KMS-11 (cell line): ENCODE data around the gene C1RL.

Experiments
- H2AFZ ChIP-seq: fragments of 200-600 bp; sonication (generic); 2 replicates; pipeline ENCODE4 v1.6.1; 2016; ENCODE audit warnings: antibody characterized with exemption, mixed run types, low read depth
- H3K27ac ChIP-seq: fragments of 200-600 bp; sonication (generic); 2 replicates; pipeline ENCODE4 v1.6.1; 2016; ENCODE audit warnings: mild to moderate bottlenecking, mixed run types
- H3K27me3 ChIP-seq: fragments of 200-600 bp; sonication (generic); 2 replicates; pipeline ENCODE4 v1.6.1; 2017; ENCODE audit warnings: mild to moderate bottlenecking, low read depth, mixed run types, moderate library complexity; ENCODE audit not compliant: insufficient read depth
- H3K36me3 ChIP-seq: fragments of 200-600 bp; sonication (generic); 2 replicates; pipeline ENCODE4 v1.6.1; 2017; ENCODE audit warnings: mild to moderate bottlenecking, mixed run types; ENCODE audit not compliant: insufficient read depth
- H3K4me1 ChIP-seq: fragments of 200-600 bp; sonication (generic); 2 replicates; pipeline ENCODE4 v1.6.1; 2016; ENCODE audit warnings: mild to moderate bottlenecking, low read depth, mixed run types; ENCODE audit not compliant: poor library complexity, severe bottlenecking
- H3K4me2 ChIP-seq: fragments of 200-600 bp; sonication (generic); 2 replicates; pipeline ENCODE4 v1.7.0; 2016; ENCODE audit warnings: mild to moderate bottlenecking, mixed run types
- H3K4me3 ChIP-seq: fragments of 200-600 bp; sonication (generic); IDR thresholded peaks from 2 replicates; pipeline ENCODE4 v1.6.1; 2017; ENCODE audit warnings: low read depth, low read length, mixed read lengths; ENCODE audit not compliant: insufficient read depth
- H3K79me2 ChIP-seq: fragments of 200-600 bp; sonication (generic); 2 replicates; pipeline ENCODE4 v1.6.1; 2016; ENCODE audit warnings: low read depth, mixed run types; ENCODE audit not compliant: insufficient read depth
- H3K9ac ChIP-seq: fragments of 200-600 bp; sonication (generic); 2 replicates; pipeline ENCODE4 v1.6.1; 2016; ENCODE audit warnings: mild to moderate bottlenecking, mixed run types
- H4K20me1 ChIP-seq: fragments of 200-600 bp; sonication (generic); 2 replicates; pipeline ENCODE4 v1.6.1; 2016; ENCODE audit warnings: mild to moderate bottlenecking, mixed run types; ENCODE audit not compliant: insufficient read depth
- CTCF ChIP-seq: fragments of 200-600 bp; sonication (generic); conservative IDR thresholded peaks from 2 replicates; pipeline ENCODE4 v1.6.1; 2017; ENCODE audit warnings: low read depth, mild to moderate bottlenecking, antibody characterized with exemption, low read length, moderate library complexity, mixed read lengths

Gene C1RL

GRCh38 chr12:7075939-7076338 lies 33.1 kb downstream of the C1RL start:
- Histone ChIP-seq H3K4me3 (no peak overlapping the region), H3K27ac (no peak overlapping the region), H3K9ac (no peak overlapping the region), H3K27me3 (no peaks in the 10 kb centered on the region), H3K4me2 (no peak overlapping the region), H2AFZ (no peak overlapping the region), H3K36me3 (no peaks in the 10 kb centered on the region), H3K79me2 (no peaks in the 10 kb centered on the region), H4K20me1 (no peaks in the 10 kb centered on the region), H3K4me1 (no peaks in the 10 kb centered on the region)
- no peak for TF ChIP-seq CTCF

- H3K27me3 ChIP-seq = no peaks in the 10 kb centered on the region
- no peak overlapping the region for H3K4me3 ChIP-seq
- no peaks in the 10 kb centered on the region for H4K20me1 ChIP-seq
- no peak overlapping the region for H3K27ac ChIP-seq
- H3K9ac ChIP-seq = no peak overlapping the region
- H2AFZ ChIP-seq = no peak overlapping the region
- H3K36me3 ChIP-seq = no peaks in the 10 kb centered on the region
- TF ChIP-seq CTCF = no peak
- H3K4me1 ChIP-seq = no peaks in the 10 kb centered on the region
- no peaks in the 10 kb centered on the region for H3K79me2 ChIP-seq
- no peak overlapping the region for H3K4me2 ChIP-seq
These were observed 33.5 kb downstream of the C1RL start for GRCh38 chr12:7075518-7075917.

- no peak overlapping the region for H3K27ac ChIP-seq
- no peaks in the 10 kb centered on the region for H3K36me3 ChIP-seq
- no peaks in the 10 kb centered on the region for H4K20me1 ChIP-seq
- H3K4me2 ChIP-seq = no peak overlapping the region
- H3K27me3 ChIP-seq = no peaks in the 10 kb centered on the region
- no peaks in the 10 kb centered on the region for H3K79me2 ChIP-seq
- no peak overlapping the region for H2AFZ ChIP-seq
- no peak for TF ChIP-seq CTCF
- H3K4me3 ChIP-seq = no peak overlapping the region
- H3K4me1 ChIP-seq = no peaks in the 10 kb centered on the region
- no peak overlapping the region for H3K9ac ChIP-seq
These were observed 35.1 kb downstream of the C1RL start for GRCh38 chr12:7073946-7074345.

GRCh38 chr12:7072554-7072953 lies 36.5 kb downstream of the C1RL start:
- Histone ChIP-seq H3K4me3 (no peak overlapping the region), H3K27me3 (no peaks in the 10 kb centered on the region), H4K20me1 (no peaks in the 10 kb centered on the region), H3K36me3 (no peaks in the 10 kb centered on the region), H3K4me1 (no peaks in the 10 kb centered on the region), H3K27ac (no peak overlapping the region), H2AFZ (no peak overlapping the region), H3K79me2 (no peaks in the 10 kb centered on the region), H3K4me2 (no peak overlapping the region), H3K9ac (no peak overlapping the region)
- no peak for TF ChIP-seq CTCF

- Histone ChIP-seq H3K9ac (no peak overlapping the region), H4K20me1 (no peaks in the 10 kb centered on the region), H3K36me3 (no peaks in the 10 kb centered on the region), H3K4me1 (no peaks in the 10 kb centered on the region), H3K4me3 (no peak overlapping the region), H3K27ac (no peak overlapping the region), H3K79me2 (no peaks in the 10 kb centered on the region), H2AFZ (no peak overlapping the region), H3K27me3 (no peaks in the 10 kb centered on the region), H3K4me2 (no peak overlapping the region)
- no peak for TF ChIP-seq CTCF
These were observed 37.0 kb downstream of the C1RL start for GRCh38 chr12:7072035-7072434.
